ENCODE data around the gene CACNA1G. TPM values are rescaled to one million over a fixed set of nuclear protein-coding genes. Genes with fewer than 3 reads are reported as not detected.

CACNA1G gene
- total and polyA plus RNA-seq, 7 donors = 0.02 to 0.24 (median 0.04) TPM; not detected in 2

DNA sequence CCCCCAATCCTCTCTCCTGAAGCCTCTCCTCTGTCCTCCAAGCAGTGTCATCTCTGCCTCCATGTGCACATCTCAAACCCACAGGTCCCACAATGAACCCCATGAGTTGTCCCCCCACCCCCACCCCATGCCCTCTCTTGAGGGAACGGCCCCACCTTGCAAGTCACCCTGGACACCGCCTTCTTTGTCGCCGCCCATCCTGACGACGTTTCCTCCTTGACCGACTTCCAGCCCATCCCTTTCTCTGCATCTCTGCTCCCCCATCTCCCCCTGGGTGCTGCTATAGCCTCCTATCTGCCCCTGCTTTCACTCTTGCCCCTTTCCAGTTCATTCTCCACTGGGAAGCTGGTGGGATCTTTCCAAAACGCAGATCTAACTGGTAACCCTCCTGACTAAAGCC is 15.2 kb upstream of the CACNA1G start:
- intact Hi-C loops (cut with DNase I) = loop anchor here (5.0 kb wide), 3 partner anchors 63 to 297 kb away; no protein-coding TSS in a partner anchor
- Histone ChIP-seq H3K27me3 (ENCODE audit: insufficient read depth in 3 of 3, low read length in 2 of 3) (no peaks in the 10 kb centered on the region), H3K9me3 (no peaks in the 10 kb centered on the region), H3K36me3 (ENCODE audit: insufficient read depth in 1 of 2, low read depth in 1 of 2) (no peaks in the 10 kb centered on the region), H3K4me3 (no peak overlapping the region), H3K27ac (no peak overlapping the region), H3K4me1 (peaks cover 7% of the 10 kb centered on the region)
- no peak for ATAC-seq
- DNase-seq = no peak
- TF ChIP-seq, protein P1, sequence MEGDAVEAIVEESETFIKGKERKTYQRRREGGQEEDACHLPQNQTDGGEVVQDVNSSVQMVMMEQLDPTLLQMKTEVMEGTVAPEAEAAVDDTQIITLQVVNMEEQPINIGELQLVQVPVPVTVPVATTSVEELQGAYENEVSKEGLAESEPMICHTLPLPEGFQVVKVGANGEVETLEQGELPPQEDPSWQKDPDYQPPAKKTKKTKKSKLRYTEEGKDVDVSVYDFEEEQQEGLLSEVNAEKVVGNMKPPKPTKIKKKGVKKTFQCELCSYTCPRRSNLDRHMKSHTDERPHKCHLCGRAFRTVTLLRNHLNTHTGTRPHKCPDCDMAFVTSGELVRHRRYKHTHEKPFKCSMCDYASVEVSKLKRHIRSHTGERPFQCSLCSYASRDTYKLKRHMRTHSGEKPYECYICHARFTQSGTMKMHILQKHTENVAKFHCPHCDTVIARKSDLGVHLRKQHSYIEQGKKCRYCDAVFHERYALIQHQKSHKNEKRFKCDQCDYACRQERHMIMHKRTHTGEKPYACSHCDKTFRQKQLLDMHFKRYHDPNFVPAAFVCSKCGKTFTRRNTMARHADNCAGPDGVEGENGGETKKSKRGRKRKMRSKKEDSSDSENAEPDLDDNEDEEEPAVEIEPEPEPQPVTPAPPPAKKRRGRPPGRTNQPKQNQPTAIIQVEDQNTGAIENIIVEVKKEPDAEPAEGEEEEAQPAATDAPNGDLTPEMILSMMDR (IDR thresholded peaks at IDR 0.05) = no peak
- WGBS, 3 donors = 54 to 61% (median 55%) methylated on average over 8 of the region's 8 CpGs

DNA sequence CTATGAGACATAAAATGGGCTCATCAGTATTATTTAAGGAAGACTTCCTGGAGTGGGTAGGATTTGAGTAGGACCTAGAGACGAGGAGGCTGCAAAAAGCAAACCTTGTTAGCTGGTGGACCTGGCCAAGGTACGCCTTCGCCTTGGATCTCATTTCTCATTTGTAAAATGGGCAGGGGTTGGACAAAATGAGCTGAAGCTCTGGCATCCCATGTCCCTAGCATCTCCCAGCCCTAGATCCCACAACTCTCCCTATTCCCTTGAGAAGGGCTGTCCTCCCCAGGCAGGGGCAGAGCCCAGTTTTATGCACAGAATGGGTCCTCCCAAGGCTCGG is 13.8 kb upstream of the CACNA1G start:
- peaks cover 7% of the 10 kb centered on the region for H3K4me1 ChIP-seq
- H3K4me3 ChIP-seq = peak overlapping the region; percentile 85
- H3K27ac ChIP-seq = peak overlapping the region; percentile 83
- DNase-seq (no peak), ATAC-seq (no peak)
- WGBS, 3 donors = 46 to 59% (median 54%) methylated on average over 4 of the region's 4 CpGs
- no peaks in the 10 kb centered on the region for H3K9me3 ChIP-seq
- no peaks in the 10 kb centered on the region for H3K27me3 ChIP-seq (ENCODE audit: insufficient read depth in 3 of 3, low read length in 2 of 3)
- intact Hi-C loops (cut with DNase I) = loop anchor here (2.0 to 5.0 kb wide), 4 partner anchors 64 to 296 kb away; no protein-coding TSS in a partner anchor
- peaks cover 0 to 4% of the 10 kb centered on the region in 2 donors for H3K36me3 ChIP-seq (ENCODE audit: insufficient read depth in 1 of 2, low read depth in 1 of 2)
- TF ChIP-seq, protein P1 (IDR thresholded peaks at IDR 0.05) = no peak

DNA sequence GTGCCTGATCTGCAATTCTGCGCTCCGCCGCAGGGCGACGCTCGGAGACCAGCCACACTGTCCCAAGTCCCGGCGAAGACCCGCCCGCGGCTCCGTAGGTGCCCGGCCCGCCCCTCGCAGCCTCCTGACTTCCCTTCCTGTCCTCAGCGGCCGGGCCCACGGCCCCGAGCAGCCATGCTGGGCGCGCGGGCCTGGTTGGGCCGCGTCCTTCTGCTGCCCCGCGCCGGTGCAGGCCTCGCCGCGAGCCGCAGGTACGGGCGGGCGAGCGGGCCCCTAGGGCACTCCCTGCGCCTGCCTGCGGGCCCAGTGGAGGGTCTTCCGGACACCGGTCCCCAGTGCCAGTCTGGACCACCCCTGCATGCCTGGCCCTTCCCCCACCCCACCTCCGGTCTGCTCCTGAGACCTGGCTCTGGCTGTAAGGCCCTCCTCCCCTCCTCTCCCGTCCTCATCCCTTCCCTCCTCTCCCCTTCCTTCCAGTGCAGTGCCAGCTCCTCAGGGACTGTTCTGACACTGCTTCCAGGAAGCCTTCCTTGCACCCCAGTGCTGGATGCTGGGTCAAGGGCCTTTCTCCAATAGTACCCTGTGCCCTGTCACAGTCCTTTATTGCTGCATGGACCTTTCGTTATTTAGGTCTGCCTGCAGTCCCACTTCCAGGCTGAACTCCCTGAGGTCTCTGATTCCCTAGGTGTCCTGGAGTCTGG is 13.3 kb upstream of the CACNA1G start, which contains the start of gene SPATA20:
Gene SPATA20, plus strand, starts transcription at position 140 of the 701 bp plus-strand sequence. Its CDS starts 35 bp downstream, at position 175.
- WGBS, 3 donors = 1 to 5% (median 2%) methylated on average over 18 to 42 of the region's 42 CpGs
- intact Hi-C loops (cut with DNase I) = loop anchor here (2.0 to 5.0 kb wide), 4 partner anchors 65 to 296 kb away; no protein-coding TSS in a partner anchor

DNA sequence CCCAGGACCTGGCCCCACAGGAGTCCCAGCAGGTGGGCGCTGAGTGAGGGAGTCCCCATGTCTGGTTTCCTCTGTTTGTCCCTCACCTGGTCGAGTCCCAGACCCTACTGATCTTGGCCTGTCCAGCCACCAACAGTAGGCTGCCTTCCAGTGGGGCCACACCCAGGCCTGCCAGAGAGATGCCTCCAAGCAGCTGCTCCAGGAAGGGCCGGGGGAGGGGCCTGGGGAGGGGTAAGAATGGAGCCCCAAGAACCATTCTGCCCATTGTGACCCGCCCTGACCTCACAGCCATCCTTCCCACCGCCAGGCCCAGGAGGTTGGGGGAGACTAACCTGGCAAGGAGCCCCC is 12.8 kb upstream of the CACNA1G start:
- intact Hi-C loops (cut with DNase I) = loop anchor here (2.0 to 5.0 kb wide), 5 partner anchors 65 to 295 kb away; no protein-coding TSS in a partner anchor
- peak overlapping the region; percentile 83 for H3K27ac ChIP-seq
- H3K4me3 ChIP-seq = peak overlapping the region; percentile 85
- WGBS, 3 donors = 38 to 68% (median 66%) methylated on average over 5 of the region's 5 CpGs
- H3K9me3 ChIP-seq = no peaks in the 10 kb centered on the region
- DNase-seq (no peak), ATAC-seq (peak; percentile 3 to 30 (median 14))
- TF ChIP-seq, protein P1 (IDR thresholded peaks at IDR 0.05) = no peak
- peaks cover 3% of the 10 kb centered on the region for H3K4me1 ChIP-seq
- no peaks in the 10 kb centered on the region for H3K27me3 ChIP-seq (ENCODE audit: insufficient read depth in 3 of 3, low read length in 2 of 3)
- peaks cover 0 to 13% of the 10 kb centered on the region in 2 donors for H3K36me3 ChIP-seq (ENCODE audit: insufficient read depth in 1 of 2, low read depth in 1 of 2)

More for the DNA sequence above, 13.3 kb upstream of the CACNA1G start, which contains the start of gene SPATA20:
- TF ChIP-seq, protein P1 (IDR thresholded peaks at IDR 0.05) = peak; percentile 99
- H3K36me3 ChIP-seq (ENCODE audit: insufficient read depth in 1 of 2, low read depth in 1 of 2) = peaks cover 0 to 9% of the 10 kb centered on the region in 2 donors
- H3K9me3 ChIP-seq = no peaks in the 10 kb centered on the region
- DNase-seq = peak; percentile 91 to 94
- H3K4me3 ChIP-seq = peak within 1 kb of the TSS; percentile 85
- H3K4me1 ChIP-seq = peaks cover 7% of the 10 kb centered on the region
- H3K27me3 ChIP-seq (ENCODE audit: insufficient read depth in 3 of 3, low read length in 2 of 3) = no peaks in the 10 kb centered on the region
- peak; percentile 82 to 90 (median 86) for ATAC-seq
- peak within 1 kb of the TSS; percentile 83 for H3K27ac ChIP-seq

All from psoas muscle (tissue), 8 donors.